Measurements from ENCODE around the gene FTH1.
"Not testable (repeated sequence)": the region's sequence is repeated elsewhere in the genome, so short reads cannot be mapped to it uniquely, and the experiment has no call there.

The FTH1 gene

DNA sequence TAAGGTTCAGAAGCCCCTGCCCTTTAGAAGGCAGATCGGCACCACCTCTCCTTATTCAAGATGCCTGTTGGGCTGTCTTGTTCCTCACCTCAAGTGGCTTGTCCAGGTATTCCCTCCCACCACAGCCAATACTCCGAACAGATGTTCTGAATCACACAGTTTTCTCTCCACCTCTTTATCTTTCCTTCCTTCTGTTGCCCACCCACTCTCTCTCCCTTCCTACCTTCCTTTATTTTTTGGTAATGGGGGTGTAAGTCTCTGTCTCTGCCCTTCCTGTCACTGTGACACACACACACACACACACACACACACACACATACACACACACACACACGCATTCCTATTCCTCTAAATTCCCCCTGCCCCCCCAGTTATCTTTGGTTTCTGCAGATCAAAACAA, 8.8 kb downstream of the FTH1 start:
- ChIA-PET POLR2A (interaction anchor here (1.3 kb wide), 1 partner anchor 10 kb away, joined by 8 read pairs; no protein-coding TSS in a partner anchor), CTCF (interaction anchor here (1.0 to 1.6 kb wide), 3 partner anchors 11 to 123 kb away, joined by 3 to 4 read pairs (median 3); no protein-coding TSS in a partner anchor)
- no peak for DNase-seq (ENCODE audit: extremely low spot score)
- TF ChIP-seq CTBP1 (IDR thresholded peaks at IDR 0.05; ENCODE audit: borderline replicate concordance) (no peak), FOXA1 (IDR thresholded peaks at IDR 0.05) (no peak), SP1 (IDR thresholded peaks at IDR 0.05) (no peak), ELF4 (IDR thresholded peaks at IDR 0.05) (no peak), LEF1 (IDR thresholded peaks at IDR 0.05; ENCODE audit: borderline replicate concordance) (no peak), NFRKB (IDR thresholded peaks at IDR 0.05) (no peak), ZNF384 (IDR thresholded peaks at IDR 0.05) (no peak), SUZ12 (IDR thresholded peaks at IDR 0.05) (no peak)
- TF ChIP-seq, protein P1, sequence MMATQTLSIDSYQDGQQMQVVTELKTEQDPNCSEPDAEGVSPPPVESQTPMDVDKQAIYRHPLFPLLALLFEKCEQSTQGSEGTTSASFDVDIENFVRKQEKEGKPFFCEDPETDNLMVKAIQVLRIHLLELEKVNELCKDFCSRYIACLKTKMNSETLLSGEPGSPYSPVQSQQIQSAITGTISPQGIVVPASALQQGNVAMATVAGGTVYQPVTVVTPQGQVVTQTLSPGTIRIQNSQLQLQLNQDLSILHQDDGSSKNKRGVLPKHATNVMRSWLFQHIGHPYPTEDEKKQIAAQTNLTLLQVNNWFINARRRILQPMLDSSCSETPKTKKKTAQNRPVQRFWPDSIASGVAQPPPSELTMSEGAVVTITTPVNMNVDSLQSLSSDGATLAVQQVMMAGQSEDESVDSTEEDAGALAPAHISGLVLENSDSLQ (IDR thresholded peaks at IDR 0.05): no peak

DNA sequence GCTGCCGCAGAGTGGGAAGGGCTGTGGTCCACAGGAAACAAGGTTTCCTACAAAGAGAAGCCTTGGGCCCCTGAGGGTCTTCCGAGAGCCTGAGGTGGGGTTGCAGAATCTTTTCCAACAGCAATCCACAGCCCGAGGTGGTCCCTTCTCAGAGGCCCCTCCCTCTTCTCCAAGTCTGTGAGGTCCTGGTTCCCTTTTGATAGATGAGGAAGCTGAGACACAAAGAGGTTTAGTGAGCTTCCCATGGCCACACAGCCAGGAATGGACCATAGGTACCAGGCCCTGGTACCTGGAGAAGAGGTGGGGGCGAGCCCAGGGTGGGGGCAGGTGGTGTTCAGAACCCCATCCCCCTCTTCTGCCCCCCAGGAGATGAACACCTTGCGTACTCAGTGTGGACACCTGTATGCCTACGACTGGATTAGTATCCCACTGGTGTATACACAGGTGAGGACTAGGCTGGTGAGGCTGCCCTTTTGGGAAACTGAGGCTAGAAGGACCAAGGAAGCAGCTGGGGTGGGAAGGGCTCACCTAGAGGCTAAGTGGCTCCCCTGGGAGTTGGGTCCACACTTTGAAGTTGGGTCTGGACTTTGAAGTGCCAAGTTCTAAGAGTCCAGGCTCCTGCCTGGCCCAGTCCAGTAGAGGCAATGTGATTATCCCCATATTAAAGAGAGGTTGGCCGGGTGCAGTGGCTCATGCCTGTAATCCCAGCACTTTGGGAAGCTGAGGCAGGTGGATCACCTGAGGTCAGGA, 10.2 kb downstream of the FTH1 start:
- POLR2A ChIA-PET: interaction anchor here (1.3 kb wide), 1 partner anchor 11 kb away, joined by 8 read pairs; no protein-coding TSS in a partner anchor
- no peak for DNase-seq (ENCODE audit: extremely low spot score)
- CTCF ChIA-PET: interaction anchor here (1.3 to 1.6 kb wide), 2 partner anchors 58 to 125 kb away, joined by 3 read pairs; no protein-coding TSS in a partner anchor
- TF ChIP-seq NFRKB (IDR thresholded peaks at IDR 0.05): no peak
- TF ChIP-seq ARNT (IDR thresholded peaks at IDR 0.05): no peak
- TF ChIP-seq HDGF (IDR thresholded peaks at IDR 0.05; ENCODE audit: borderline replicate concordance): no peak
- no peak for TF ChIP-seq FOXK2 (IDR thresholded peaks at IDR 0.05)
- TF ChIP-seq LEF1 (IDR thresholded peaks at IDR 0.05; ENCODE audit: borderline replicate concordance): no peak
- TF ChIP-seq BHLHE40 (IDR thresholded peaks at IDR 0.05; ENCODE audit: borderline replicate concordance): no peak
- no peak for TF ChIP-seq TARDBP (IDR thresholded peaks at IDR 0.05)
- TF ChIP-seq ZNF384 (IDR thresholded peaks at IDR 0.05): no peak
- TF ChIP-seq FOXA1 (IDR thresholded peaks at IDR 0.05): no peak

DNA sequence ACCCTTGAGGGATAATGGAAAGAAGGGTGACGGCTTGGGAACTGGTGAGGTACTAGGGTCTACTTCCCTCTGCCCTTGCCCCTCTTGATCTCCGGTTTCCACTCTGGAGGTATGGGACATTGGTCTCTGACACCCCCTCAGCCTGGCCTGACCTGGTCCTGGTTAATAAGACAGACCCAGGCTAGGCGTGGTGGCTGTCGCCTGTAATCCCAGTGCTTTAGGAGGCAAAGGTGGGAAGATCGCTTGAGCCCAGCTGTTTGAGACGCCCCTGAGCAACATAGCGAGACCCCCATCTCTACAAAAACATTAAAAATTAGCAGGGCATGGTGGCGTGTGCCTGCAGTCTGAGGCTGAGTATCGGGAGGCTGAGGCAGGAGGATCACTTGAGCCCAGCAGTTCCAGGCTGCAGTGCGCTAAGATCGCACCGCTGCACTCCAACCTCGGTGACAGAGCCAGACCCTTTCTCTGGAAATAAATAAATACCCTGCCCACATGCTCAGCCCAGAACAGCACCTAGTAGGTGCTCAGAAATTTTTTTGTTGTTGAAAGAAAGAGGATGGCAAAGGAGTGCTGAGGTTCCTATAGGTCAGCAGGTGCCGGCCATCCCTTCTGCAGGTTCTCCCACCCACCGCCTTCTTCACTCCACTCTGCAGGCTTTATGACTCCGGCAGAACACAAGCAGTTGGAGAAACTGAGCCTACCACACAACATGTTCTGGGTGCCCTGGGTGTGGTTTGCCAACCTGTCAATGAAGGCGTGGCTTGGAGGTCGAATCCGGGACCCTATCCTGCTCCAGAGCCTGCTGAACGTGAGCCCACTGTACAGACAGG, 11.0 kb downstream of the FTH1 start:
- ChIA-PET POLR2A (no interaction called here), CTCF (no interaction called here)
- no peak for DNase-seq (ENCODE audit: extremely low spot score)
- TF ChIP-seq, protein P1 (IDR thresholded peaks at IDR 0.05): no peak
- TF ChIP-seq SUZ12 (IDR thresholded peaks at IDR 0.05) (no peak), ZNF384 (IDR thresholded peaks at IDR 0.05) (no peak)

DNA sequence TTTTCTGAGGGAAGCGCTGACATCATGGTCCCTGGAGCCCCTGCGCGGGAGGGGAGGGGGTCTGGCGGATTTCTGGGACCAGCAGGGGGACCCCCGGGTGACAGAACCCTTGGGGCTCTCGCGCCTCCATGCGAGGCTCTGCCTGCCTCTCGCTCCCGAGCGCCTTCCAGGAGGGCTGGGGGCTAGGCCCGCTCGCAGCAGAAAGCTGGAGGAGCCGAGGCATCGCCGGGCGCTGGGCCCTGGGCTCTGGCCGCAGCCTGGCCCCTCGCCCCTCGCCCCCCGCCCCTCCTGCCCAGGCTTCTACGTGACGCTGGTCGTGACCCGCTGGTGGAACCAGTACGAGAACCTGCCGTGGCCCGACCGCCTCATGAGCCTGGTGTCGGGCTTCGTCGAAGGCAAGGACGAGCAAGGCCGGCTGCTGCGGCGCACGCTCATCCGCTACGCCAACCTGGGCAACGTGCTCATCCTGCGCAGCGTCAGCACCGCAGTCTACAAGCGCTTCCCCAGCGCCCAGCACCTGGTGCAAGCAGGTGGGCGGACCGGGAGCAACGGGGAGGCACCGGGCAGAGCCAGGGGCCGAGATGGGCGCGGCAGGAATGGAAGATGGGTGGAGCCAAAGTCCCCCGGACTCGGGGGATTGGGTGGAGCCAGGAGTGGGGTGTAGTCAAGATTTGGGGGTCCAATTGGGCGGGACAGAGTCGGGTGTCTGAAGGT, 11.9 kb downstream of the FTH1 start:
- peak; percentile 3 for DNase-seq (ENCODE audit: extremely low spot score)
- no peak for TF ChIP-seq TARDBP (IDR thresholded peaks at IDR 0.05)
- POLR2A ChIA-PET: interaction anchor here (1.1 kb wide), 2 partner anchors 10 to 12 kb away, joined by 4 to 5 read pairs; partner anchors contain the start of gene FTH1
- CTCF ChIA-PET: no interaction called here

DNA sequence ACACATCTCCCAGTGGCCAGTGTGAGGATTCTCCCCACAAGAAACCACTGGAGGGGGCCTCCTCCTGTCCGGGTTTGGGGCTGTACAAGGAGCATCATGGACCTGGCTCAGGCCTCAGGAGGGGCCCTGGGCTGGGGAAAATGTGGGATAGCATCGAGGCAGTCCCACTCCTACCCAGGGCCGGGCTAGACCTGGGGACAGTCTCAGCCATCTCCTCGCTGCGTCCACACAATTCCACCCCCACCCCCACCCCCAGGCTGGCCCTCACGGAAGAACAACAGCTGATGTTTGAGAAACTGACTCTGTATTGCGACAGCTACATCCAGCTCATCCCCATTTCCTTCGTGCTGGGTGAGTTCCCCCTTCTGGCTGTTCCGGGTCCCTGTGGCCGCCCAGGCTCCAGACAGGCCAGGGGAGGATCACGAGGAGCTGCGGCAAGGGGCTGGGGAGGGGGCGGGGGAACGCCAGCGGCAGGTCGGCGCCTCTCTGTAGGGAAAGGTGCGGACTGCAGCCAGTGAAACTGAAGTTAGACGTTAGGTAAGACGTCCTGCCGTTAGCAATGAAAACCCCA, 12.5 kb downstream of the FTH1 start:
- ChIA-PET POLR2A (interaction anchor here (1.1 kb wide), 2 partner anchors 11 to 13 kb away, joined by 4 to 5 read pairs; partner anchors contain the start of gene FTH1), CTCF (no interaction called here)
- TF ChIP-seq CTBP1 (IDR thresholded peaks at IDR 0.05; ENCODE audit: borderline replicate concordance): no peak
- TF ChIP-seq FOXA1 (IDR thresholded peaks at IDR 0.05): no peak
- no peak for TF ChIP-seq FOXM1 (IDR thresholded peaks at IDR 0.05; ENCODE audit: borderline replicate concordance)
- peak; percentile 3 for DNase-seq (ENCODE audit: extremely low spot score)

DNA sequence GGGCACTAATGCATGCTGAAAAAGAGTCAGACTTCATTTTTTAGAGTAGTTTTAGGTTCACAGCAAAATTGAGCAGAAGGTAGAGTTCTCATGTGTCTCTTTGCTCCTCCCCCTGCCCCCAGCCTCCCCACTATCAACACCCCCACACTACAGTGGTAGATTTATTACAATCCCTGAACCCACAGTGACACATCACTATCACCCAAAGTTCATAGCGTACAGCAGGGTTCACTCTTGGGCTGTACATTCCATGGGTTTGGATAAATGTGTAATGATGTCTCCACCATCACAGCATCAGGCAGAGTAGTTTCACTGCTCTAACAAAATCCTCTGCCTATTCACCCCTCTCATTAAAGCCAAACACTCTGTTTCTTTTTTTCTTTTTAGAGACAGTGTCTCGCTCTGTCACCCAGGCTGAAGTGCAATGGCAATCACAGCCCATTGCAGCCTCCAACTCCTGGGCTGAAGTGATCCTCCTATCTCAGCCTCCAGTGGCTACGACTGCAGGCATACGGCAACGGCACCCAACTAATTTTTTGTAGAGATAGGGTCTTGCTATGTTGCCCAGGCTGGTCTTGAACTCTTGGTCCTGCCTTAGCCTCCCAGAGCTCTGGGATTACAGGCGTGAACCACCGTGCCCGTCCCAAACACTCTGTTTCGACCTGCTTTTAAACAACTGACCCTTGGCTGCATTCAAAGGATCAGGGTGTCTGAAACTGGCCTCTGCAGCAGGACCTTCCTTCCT, 13.2 kb downstream of the FTH1 start:
- TF ChIP-seq ZNF384 (IDR thresholded peaks at IDR 0.05) (no peak), ELF4 (IDR thresholded peaks at IDR 0.05) (no peak), L3MBTL2 (conservative IDR thresholded peaks at IDR 0.05) (no peak), SUZ12 (IDR thresholded peaks at IDR 0.05) (no peak), FOXK2 (IDR thresholded peaks at IDR 0.05) (no peak), FOXA1 (IDR thresholded peaks at IDR 0.05) (no peak), LEF1 (IDR thresholded peaks at IDR 0.05; ENCODE audit: borderline replicate concordance) (no peak), HDGF (IDR thresholded peaks at IDR 0.05; ENCODE audit: borderline replicate concordance) (no peak), ARNT (IDR thresholded peaks at IDR 0.05) (no peak), CTBP1 (IDR thresholded peaks at IDR 0.05; ENCODE audit: borderline replicate concordance) (no peak), FOXM1 (IDR thresholded peaks at IDR 0.05; ENCODE audit: borderline replicate concordance) (no peak), SP1 (IDR thresholded peaks at IDR 0.05) (no peak), BHLHE40 (IDR thresholded peaks at IDR 0.05; ENCODE audit: borderline replicate concordance) (no peak)
- TF ChIP-seq, protein P1 (IDR thresholded peaks at IDR 0.05): no peak
- no peak for DNase-seq (ENCODE audit: extremely low spot score)
- POLR2A ChIA-PET: interaction anchor here (1.1 kb wide), 2 partner anchors 11 to 13 kb away, joined by 4 to 5 read pairs; partner anchors contain the start of gene FTH1
- CTCF ChIA-PET: no interaction called here

DNA sequence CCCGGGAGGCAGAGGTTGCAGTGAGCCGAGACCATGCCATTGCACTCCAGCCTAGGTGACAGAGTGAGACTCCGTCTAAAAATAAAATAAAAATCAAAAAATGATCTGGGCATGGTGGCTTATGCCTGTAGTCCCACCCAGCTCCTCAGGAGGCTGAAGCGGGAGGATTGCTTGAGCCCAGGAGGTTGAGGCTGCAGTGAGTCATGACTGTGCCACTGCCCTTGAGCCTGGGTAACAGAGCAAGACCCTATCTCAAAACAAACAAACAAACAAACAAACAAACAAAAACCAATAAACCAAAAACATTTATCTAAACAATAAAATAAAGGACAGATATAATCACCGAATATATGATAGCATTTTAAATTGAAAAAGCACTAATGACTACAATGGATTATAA, 13.8 kb downstream of the FTH1 start:
- CTCF ChIA-PET: interaction anchor here (1.8 kb wide), 1 partner anchor 128 kb away, joined by 4 read pairs; no protein-coding TSS in a partner anchor
- POLR2A ChIA-PET: interaction anchor here (5.1 kb wide), 1 partner anchor 13 kb away, joined by 68 read pairs; the partner anchor contains the start of gene FTH1
- not testable (repeated sequence) for DNase-seq (ENCODE audit: extremely low spot score)

Data from HEK293T (cell line).